Measurements from ENCODE around the gene SERPINA3. TPM values are rescaled to one million over a fixed set of nuclear protein-coding genes. Genes with fewer than 3 reads are reported as not detected.

The SERPINA3 gene
- total and polyA plus RNA-seq, 2 of the 8 experiments (the other 6 are each of a cell fraction or from before 2014, with no cell fraction given): not detected

GRCh38 chr14:94633121-94633520, 20.9 kb downstream of the SERPINA3 start:
- H4K5ac ChIP-seq (ENCODE audit: insufficient read length, low read depth, low read length): no peak overlapping the region
- no peaks in the 10 kb centered on the region for H3K27me3 ChIP-seq (replicated peaks in 1 of 4; ENCODE audit: control insufficient read depth in 3 of 4, extremely low read depth in 1 of 4, insufficient read depth in 3 of 4, low read length in 3 of 4)
- ChIA-PET CTCF (ENCODE audit: partially characterized antibody) (interaction anchor here (1.3 kb wide), 1 partner anchor 95 kb away, joined by 3 read pairs; no protein-coding TSS in a partner anchor), POLR2A (ENCODE audit: partially characterized antibody) (no interaction called here)
- H2BK120ac ChIP-seq (replicated peaks; ENCODE audit: low read depth, low read length): no peak overlapping the region
- no peak overlapping the region for H3K14ac ChIP-seq (ENCODE audit: insufficient read length)
- no peaks in the 10 kb centered on the region for H3K4me1 ChIP-seq (replicated peaks in 1 of 4; ENCODE audit: control insufficient read depth in 3 of 4, insufficient read depth in 4 of 4, low read length in 3 of 4)
- 96% methylated on average over 3 of the region's 6 CpGs; no CpG with 5 or more reads in 1 of the 2 experiments for WGBS, 2 experiments (ENCODE audit: extremely low coverage in 1 of 2, insufficient coverage in 1 of 2, insufficient read length in 1 of 2, insufficient replicate concordance in 2 of 2, low coverage in 1 of 2, low lambda C conversion rate in 2 of 2, missing lambda C conversion rate in 1 of 2)
- no peak overlapping the region for H2BK5ac ChIP-seq (ENCODE audit: low read depth, low read length)
- H2BK12ac ChIP-seq (ENCODE audit: low read depth, low read length): no peak overlapping the region
- no peak overlapping the region for H2BK15ac ChIP-seq (ENCODE audit: low read length)
- H2BK20ac ChIP-seq (ENCODE audit: low read length): no peak overlapping the region
- no peak overlapping the region for H4K91ac ChIP-seq (replicated peaks; ENCODE audit: insufficient read length, low read length)
- H3K79me2 ChIP-seq (ENCODE audit: control insufficient read depth in 1 of 2, insufficient read depth in 2 of 2, low read length in 2 of 2): no peaks in the 10 kb centered on the region
- H3K4me2 ChIP-seq (ENCODE audit: insufficient read depth in 1 of 2, low read depth in 2 of 2, low read length in 2 of 2): no peak overlapping the region
- no peak overlapping the region for H2AFZ ChIP-seq (ENCODE audit: low read length)
- H3K79me1 ChIP-seq (ENCODE audit: low read depth, low read length): no peaks in the 10 kb centered on the region
- H4K8ac ChIP-seq (ENCODE audit: extremely low read depth, insufficient read depth, low read length): no peak overlapping the region
- H3K27ac ChIP-seq (ENCODE audit: low read depth, low read length): no peak overlapping the region
- DNase-seq (ENCODE audit: low read depth in 1 of 2, low spot score in 2 of 2) (no peak), FAIRE-seq (no peak)
- no peak overlapping the region for H3K4ac ChIP-seq (replicated peaks; ENCODE audit: insufficient read length, low read depth, low read length)
- H3K9me3 ChIP-seq (ENCODE audit: insufficient read depth in 2 of 2, low read depth in 1 of 2, low read length in 1 of 2): no peaks in the 10 kb centered on the region
- H3K9ac ChIP-seq (replicated peaks in 1 of 4; ENCODE audit: extremely low read depth in 1 of 4, low read depth in 3 of 4, low read length in 3 of 4): no peak overlapping the region
- H3K4me3 ChIP-seq (ENCODE audit: extremely low read depth in 1 of 4, insufficient read depth in 2 of 4, low read depth in 3 of 4, low read length in 4 of 4): no peak overlapping the region
- no peaks in the 10 kb centered on the region for H4K20me1 ChIP-seq (replicated peaks in 1 of 2; ENCODE audit: control insufficient read depth in 1 of 2, insufficient read depth in 2 of 2, low read length in 2 of 2)
- H2AK5ac ChIP-seq (ENCODE audit: low read depth, low read length): no peak overlapping the region
- H3K23ac ChIP-seq (ENCODE audit: insufficient read length): no peak overlapping the region
- H3K56ac ChIP-seq (replicated peaks; ENCODE audit: insufficient read length, low read depth, low read length): no peak overlapping the region
- H3K36me3 ChIP-seq (ENCODE audit: control insufficient read depth in 2 of 4, insufficient read depth in 4 of 4, low read length in 3 of 4): no peaks in the 10 kb centered on the region
- TF ChIP-seq NRF1 (IDR thresholded peaks at IDR 0.05; ENCODE audit: low read depth, low read length) (no peak), ASH2L (IDR thresholded peaks at IDR 0.05; ENCODE audit: low read length) (no peak), MAX (IDR thresholded peaks at IDR 0.05) (no peak), USF2 (IDR thresholded peaks at IDR 0.05; ENCODE audit: low read length) (no peak)
- no peaks in the 10 kb centered on the region for H3K23me2 ChIP-seq (ENCODE audit: low read depth, low read length)
- H3K18ac ChIP-seq (ENCODE audit: extremely low read depth, low read length): no peak overlapping the region
